Left lung (tissue), 10 donors: ENCODE measurements around the gene IL10RA. TPM values are rescaled to one million over a fixed set of nuclear protein-coding genes. Genes with fewer than 3 reads are reported as not detected.
"Not testable (repeated sequence)": the region's sequence is repeated elsewhere in the genome, so short reads cannot be mapped to it uniquely, and the experiment has no call there.

ENCODE experiments used
- ATAC-seq: fragments of 200-7000 bp; cut with Tn5 transposase; one replicate; pipeline ENCODE4 v1.9.1; 2020; ENCODE audit warnings: moderate library complexity
- DNase-seq, 4 donors: peaks; one replicate each; pipeline ENCODE4 v3.0.0-alpha.2; 2013 to 2020
- H3K27ac ChIP-seq, 2 donors: fragments of 200-600 bp; sonication (generic) in 1 of 2; one replicate each; pipeline versions ENCODE4 v1.5.0 to v1.8.0; 2020 to 2021
- H3K27me3 ChIP-seq, 2 donors: fragments of 200-600 bp; sonication (generic) in 1 of 2; one replicate each; pipeline versions ENCODE4 v1.5.0 to v1.8.0; 2020 to 2021
- H3K36me3 ChIP-seq, 2 donors: fragments of 200-600 bp; sonication (generic) in 1 of 2; one replicate each; pipeline versions ENCODE4 v1.5.0 to v1.8.0; 2020 to 2021
- H3K4me1 ChIP-seq, 2 donors: fragments of 200-600 bp; one replicate each; pipeline ENCODE4 v1.8.0; 2021
- H3K4me3 ChIP-seq, 2 donors: fragments of 200-600 bp; sonication (generic) in 1 of 2; one replicate each; pipeline versions ENCODE4 v1.5.0 to v1.8.0; 2020 to 2021; ENCODE audit warnings: mild to moderate bottlenecking in 1 of 2
- H3K9me3 ChIP-seq, 2 donors: fragments of 200-600 bp; sonication (generic) in 1 of 2; one replicate each; pipeline versions ENCODE4 v1.5.0 to v1.8.0; 2020 to 2021
- CTCF ChIP-seq, 2 donors: fragments of 200-600 bp; sonication (generic) in 1 of 2; IDR thresholded peaks; one replicate each; pipeline versions ENCODE4 v1.5.0 to v1.8.0; 2021; ENCODE audit warnings: antibody characterized with exemption in 2 of 2
- intact Hi-C, 2 donors: fragments of 100-400 bp; cut with DNase I; formaldehyde crosslinking; loops; one replicate each; pipeline versions ENCODE4 v1.11.2 to v1.14.2; 2022
- polyA plus RNA-seq, 6 donors: library from polyadenylated mRNA; unstranded; fragments of 120-200 nt; gene quantifications; one replicate each; pipeline ENCODE4 v1.2.1, GENCODE V29; 2013; ENCODE audit not compliant: insufficient read length in 6 of 6
- total RNA-seq, 2 donors: library from RNA; stranded (reverse); fragmentation: NEBNext Ultra II Directional; extraction: Animal tissue kit (Norgen Biotek cat#: 25700); gene quantifications; one replicate each; pipeline ENCODE4 v1.2.1, GENCODE V29; 2021
- donor health status: DM: no; HTN: yes; CAD: no.
- donor health status: DM: no; HTN: no; CAD: no.

IL10RA gene
- total and polyA plus RNA-seq, 8 donors = 4.0 to 56.8 (median 6.0) TPM

GRCh38 chr11:118006153-118006534, 19.9 kb downstream of the IL10RA start:
- Histone ChIP-seq H3K9me3 (peaks cover 0 to 4% of the 10 kb centered on the region in 2 donors), H3K27me3 (no peaks in the 10 kb centered on the region), H3K36me3 (no peaks in the 10 kb centered on the region), H3K27ac (no peak overlapping the region), H3K4me1 (peaks cover 17 to 91% of the 10 kb centered on the region in 2 donors), H3K4me3 (no peak overlapping the region)
- ATAC-seq (no peak), DNase-seq (no peak)
- TF ChIP-seq CTCF (IDR thresholded peaks at IDR 0.05) = no peak
- intact Hi-C loops = no loop called here

- ATAC-seq (no peak), DNase-seq (no peak)
- H3K9me3 ChIP-seq = peaks cover 0 to 4% of the 10 kb centered on the region in 2 donors
- intact Hi-C loops = no loop called here
- peaks cover 14 to 91% of the 10 kb centered on the region in 2 donors for H3K4me1 ChIP-seq
- no peak overlapping the region for H3K4me3 ChIP-seq
- H3K36me3 ChIP-seq = no peaks in the 10 kb centered on the region
- no peaks in the 10 kb centered on the region for H3K27me3 ChIP-seq
- TF ChIP-seq CTCF (IDR thresholded peaks at IDR 0.05) = no peak
- peak overlapping the region in 1 of 2 donors; percentile 83 for H3K27ac ChIP-seq
These were observed 20.8 kb downstream of the IL10RA start for GRCh38 chr11:118007040-118007439.

GRCh38 chr11:118007563-118008270, 21.5 kb downstream of the IL10RA start:
- H3K36me3 ChIP-seq, ATAC-seq, H3K9me3 ChIP-seq, DNase-seq, H3K4me3 ChIP-seq, H3K27me3 ChIP-seq, intact Hi-C loops: not testable (repeated sequence)
- Histone ChIP-seq H3K4me1 (peaks cover 8 to 91% of the 10 kb centered on the region in 2 donors), H3K27ac (peak overlapping the region; percentile 36 to 83)

GRCh38 chr11:118008271-118008911, 22.2 kb downstream of the IL10RA start:
- DNase-seq (no peak), ATAC-seq (no peak)
- Histone ChIP-seq H3K9me3 (peaks cover 0 to 4% of the 10 kb centered on the region in 2 donors), H3K4me3 (no peak overlapping the region), H3K36me3 (no peaks in the 10 kb centered on the region), H3K27ac (peak overlapping the region; percentile 36 to 83), H3K27me3 (no peaks in the 10 kb centered on the region), H3K4me1 (peaks cover under 1 to 91% of the 10 kb centered on the region in 2 donors)
- TF ChIP-seq CTCF (IDR thresholded peaks at IDR 0.05) = no peak
- intact Hi-C loops = no loop called here

GRCh38 chr11:118009864-118010737, 23.9 kb downstream of the IL10RA start:
- no peaks in the 10 kb centered on the region for H3K27me3 ChIP-seq
- no peak for DNase-seq
- H3K27ac ChIP-seq = peak overlapping the region; percentile 65 to 85
- H3K4me1 ChIP-seq = peaks cover 0 to 81% of the 10 kb centered on the region in 2 donors
- no peaks in the 10 kb centered on the region for H3K9me3 ChIP-seq
- no peak for TF ChIP-seq CTCF (IDR thresholded peaks at IDR 0.05)
- no peak overlapping the region for H3K4me3 ChIP-seq
- intact Hi-C loops = no loop called here
- ATAC-seq = no peak
- no peaks in the 10 kb centered on the region for H3K36me3 ChIP-seq
